Effector CD4-positive, alpha-beta T cell (primary cell): Measurements from ENCODE around the gene KIAA0232.
"Not testable (repeated sequence)": the region's sequence is repeated elsewhere in the genome, so short reads cannot be mapped to it uniquely, and the experiment has no call there.

Experiments
- DNase-seq: peaks from one replicate; pipeline ENCODE4 v3.0.0-alpha.2; 2020

Gene KIAA0232

DNA sequence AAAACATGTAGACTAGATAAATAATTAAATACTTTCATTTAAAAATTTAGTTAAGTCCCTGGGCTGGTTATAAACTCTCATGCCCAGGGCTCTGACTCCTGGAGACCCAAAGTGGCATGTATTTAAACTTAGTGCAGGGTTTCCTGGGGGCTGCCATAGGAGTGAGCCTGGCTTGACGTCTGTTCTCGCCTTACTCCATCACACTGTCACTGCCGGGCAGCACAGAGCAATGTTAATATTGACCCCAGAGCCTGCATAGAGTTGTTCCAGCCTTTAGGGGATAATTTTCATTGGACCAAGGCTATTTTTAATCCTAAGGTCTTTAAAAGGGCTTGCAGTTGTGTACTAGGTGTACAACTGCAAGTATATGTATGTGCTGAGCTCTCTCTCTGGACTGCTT lies 31.2 kb downstream of the KIAA0232 start:
- DNase-seq: no peak

DNA sequence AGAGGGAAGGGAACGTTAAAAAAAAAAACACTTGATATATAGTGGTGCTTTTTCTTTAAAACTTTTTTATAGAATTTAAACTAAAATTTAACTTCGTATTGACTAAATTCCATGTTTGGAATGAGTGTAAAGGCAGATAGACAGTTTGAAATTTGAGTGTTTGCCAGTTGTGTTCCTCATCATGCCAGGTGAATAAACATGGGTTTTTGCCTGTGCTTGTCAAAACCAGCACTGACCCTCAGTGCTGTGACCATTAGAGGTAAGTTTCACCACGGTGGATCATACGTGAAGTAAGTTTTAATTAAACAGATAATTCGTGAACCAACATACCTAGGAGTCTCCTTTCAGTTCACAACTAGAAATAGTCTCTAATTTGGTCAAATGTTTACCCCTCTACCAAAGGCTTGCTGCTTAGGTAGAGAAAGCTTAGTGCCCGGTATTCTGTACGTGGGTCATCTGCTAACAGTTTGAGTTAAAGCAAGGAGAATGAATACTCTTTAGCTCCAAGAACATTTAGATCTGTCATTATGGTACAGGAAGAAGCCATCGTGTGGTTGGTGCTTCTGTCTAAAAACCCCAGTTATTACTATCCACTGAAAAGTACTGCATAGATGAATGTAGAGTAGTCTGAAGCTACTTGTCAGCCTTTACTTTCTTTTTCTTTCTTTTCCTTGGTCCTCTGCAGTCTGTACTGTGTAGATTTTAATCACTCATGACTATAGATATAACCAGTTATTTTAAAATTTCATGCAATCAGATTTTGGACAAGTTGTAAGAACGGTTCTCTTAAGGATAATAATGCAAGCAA lies 32.7 kb downstream of the KIAA0232 start:
- no peak for DNase-seq

DNA sequence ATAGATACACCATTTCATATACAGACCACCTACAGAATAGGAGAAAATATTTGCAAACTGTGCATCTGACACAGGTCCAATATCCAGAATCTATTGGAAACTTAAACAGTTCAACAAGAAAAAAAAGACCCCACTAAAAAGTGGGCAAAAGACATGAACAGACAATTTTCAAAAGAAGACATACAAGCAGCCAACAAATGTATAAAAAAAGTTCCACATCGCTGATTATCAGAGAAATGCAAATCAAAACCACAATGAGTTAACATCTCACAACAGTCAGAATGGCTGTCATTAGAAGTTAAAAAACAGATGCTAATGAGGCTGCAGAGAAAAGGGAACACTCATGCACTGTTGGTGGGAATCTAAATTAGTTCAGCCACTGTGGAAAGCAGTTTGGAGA lies 36.8 kb downstream of the KIAA0232 start:
- no peak for DNase-seq

DNA sequence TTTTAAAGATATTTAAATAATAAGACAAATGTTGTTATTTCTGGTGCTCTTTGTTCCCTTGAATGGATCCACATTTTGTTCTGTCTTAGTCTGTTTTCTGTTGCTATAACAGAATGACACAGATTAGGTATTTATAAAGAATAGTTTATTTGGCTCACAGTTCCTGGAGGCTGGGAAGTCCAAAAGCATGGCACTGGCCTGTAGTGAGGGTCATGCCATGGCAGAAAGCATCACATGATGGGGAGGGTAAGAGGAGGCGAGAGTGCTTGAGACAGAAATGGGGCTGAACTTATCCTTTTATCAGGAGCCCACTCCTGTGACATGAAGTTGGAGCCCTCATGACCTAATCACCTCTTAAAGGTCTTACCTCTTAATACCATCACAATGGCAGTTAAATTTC lies 38.2 kb downstream of the KIAA0232 start:
- DNase-seq: no peak

DNA sequence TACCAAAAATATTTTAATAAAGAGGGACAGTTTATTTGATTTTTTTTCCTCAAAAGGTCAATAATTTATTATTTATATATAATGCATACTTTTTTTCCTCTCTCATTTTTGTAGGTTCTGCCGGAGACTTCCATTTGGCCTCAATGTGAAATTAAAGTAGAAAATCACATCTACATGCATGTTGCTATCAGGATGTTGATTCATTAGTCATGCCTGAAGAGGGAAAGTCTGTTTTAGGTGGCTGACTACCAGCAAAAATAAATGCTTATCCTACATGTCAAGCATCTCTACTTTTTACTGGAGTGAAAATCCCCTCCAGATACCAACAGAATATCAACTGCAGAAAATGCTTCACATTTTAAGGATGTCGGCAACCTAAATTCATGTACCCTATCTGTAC lies 41.5 kb downstream of the KIAA0232 start:
- DNase-seq: no peak

DNA sequence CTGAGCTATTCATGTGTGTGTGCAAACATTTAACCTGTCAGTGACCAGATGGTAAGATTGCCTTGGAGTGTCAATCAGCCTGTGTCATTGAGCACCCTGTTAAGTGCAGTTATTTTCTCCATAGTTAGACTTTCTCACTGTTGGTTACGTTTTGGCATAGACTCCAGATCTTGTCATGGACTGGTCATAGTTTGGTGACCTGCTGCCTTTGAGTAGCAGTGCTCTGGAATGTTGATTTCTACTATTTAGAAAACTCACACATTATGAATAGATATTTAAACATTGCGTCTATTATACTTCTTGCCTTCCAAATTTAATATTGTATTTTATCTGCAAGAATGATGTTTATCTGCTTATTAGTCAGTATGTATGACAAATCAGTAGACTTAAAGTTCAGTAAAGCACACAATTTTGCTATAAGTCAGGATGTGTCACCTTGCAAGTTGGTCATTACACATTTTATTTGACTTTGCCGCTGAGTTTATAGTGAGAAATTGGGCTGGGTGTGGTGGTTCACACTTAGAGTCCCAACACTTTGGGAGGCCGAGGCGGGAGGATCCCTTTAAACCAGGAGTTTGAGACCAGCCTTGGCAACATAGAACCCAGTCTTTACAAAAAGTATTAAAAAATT lies 42.4 kb downstream of the KIAA0232 start:
- no peak for DNase-seq

DNA sequence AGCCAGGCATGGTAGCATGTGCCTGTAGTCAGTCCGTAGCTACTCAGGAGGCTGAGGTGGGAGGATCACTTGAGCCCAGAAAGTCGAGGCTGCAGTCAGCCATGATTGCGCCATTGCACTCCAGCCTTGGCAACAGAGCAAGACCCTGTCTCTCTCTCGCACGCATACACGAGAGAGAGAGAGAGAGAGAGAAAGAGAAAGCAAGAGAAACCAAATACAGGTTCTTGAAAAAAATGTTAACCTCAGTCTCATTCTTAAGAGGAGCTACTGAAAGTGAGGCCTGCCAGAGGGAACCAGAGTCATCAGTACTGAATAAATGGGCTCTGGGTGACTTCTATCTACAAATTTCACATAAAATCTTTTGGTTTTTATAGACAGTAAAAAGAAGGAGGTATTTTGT lies 42.9 kb downstream of the KIAA0232 start:
- no peak for DNase-seq

DNA sequence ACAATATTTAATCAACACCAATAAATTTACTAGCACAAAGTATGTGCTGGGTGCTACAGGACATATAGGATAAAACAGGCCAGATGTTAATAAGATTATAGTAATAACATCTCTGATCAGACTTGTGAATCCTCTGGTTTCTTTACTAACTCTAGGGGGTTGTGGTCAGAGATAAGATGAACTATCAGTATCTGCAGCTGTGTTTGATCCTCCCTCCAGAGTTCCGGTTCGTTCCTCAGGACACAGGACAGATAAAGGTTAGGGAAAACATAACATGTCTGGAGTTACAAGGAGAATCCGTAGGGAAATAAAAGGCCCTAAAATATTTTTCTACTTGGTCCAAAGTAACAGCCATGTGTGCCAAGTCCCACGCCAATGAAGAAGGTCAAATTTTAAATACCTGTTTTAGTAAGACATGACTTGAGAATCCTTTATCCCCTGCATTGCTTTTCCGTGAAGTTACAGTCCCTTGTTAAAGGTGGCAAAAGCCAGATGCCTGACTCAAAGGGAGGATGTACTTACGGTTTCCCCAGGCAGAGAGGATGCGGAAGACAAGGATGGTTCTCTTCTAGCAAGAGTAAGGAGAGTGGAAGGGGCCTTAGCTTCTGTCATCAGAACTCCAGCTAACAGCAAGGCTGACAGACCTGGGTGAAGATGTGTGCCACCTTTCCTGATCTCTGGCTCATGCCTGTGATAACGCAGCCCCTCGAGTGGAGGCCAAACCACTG lies 44.4 kb downstream of the KIAA0232 start:
- DNase-seq: no peak

DNA sequence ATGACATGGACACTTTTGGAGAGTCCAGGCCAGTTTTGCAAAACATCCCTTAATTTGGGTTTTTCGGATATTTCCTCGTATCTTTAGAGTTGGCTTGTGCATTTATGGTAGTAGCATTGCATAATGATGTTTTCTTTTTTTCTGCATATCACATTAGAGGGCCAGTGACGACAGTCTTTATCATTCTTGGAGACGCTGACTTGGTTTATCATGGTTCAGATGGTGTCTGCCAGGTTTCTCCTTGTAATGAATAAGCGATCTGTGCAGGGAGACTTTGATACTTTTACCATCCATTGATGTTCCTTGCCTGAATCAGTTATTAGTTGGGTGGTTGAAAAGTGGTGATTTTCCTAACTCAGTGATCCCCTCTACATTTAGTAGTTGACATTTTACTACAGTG lies 46.6 kb downstream of the KIAA0232 start:
- DNase-seq: no peak

DNA sequence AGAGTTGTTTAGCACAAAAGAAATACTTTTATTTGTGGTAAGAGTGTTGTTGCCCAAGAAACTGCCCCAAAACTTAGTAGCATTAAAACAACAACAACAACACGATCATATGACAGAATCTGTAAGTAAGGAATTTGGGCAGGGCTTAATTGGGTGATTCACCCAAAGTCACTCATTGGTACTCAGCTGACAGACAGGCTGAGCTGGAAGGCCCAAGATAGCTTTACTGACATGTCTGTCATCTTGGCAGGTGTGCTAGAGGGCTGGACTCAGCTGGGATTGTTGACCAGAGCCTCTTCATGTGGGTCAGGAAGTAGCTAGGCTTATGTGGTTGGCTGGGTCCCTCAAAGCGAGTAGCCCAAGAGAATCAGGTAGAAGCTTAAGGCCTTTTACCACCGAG lies 52.3 kb downstream of the KIAA0232 start:
- DNase-seq: no peak

DNA sequence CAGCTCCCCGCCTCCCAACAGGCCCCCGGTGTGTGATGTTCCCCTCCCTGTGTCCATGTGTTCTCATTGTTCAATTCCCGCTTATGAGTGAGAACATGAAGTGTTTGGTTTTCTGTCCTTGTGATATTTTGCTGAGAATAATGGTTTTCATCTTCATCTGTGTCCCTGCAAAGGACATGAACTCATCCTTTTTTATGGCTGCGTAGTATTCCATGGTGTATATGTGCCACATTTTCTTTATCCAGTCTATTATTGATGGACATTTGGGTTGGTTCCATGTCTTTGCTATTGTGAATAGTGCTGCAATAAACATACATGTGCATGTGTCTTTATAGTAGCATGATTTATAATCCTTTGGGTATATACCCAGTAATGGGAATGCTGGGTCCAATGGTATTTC lies 53.1 kb downstream of the KIAA0232 start:
- not testable (repeated sequence) for DNase-seq

DNA sequence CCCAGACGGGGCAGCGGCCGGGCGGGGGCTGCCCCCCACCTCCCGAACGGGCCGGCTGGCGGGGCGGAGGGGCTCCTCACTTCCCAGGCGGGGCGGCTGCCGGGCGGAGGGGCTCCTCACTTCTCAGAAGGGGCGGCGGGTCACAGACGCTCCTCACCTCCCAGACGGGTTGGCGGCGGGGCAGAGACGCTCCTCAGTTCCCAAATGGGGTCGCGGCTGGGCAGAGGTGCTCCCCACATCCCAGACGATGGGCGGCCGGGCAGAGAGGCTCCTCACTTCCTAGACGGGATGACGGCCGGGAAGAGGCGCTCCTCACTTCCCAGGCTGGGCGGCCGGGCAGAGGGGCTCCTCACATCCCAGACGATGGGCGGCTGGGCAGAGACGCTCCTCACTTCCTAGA lies 54.6 kb downstream of the KIAA0232 start:
- not testable (repeated sequence) for DNase-seq

DNA sequence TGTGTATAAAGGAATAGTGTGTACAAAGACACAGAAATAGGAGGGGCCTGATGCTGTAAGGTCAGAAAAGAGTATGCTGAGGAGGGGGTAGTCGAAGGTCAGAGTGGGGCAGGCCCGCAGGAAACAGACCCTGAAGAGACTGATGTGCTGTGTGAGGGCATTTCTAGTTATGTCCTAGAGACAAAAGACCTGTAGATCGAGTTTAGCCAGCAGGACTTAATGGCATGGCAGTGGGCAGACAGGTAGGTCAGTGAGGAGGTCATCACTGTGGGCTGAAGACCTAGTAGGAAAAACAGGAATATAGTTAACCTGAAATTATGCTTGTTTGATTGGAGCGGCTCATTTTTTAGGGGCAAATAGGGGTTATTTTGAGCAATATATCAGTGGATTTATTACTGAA lies 57.1 kb downstream of the KIAA0232 start:
- DNase-seq: no peak

DNA sequence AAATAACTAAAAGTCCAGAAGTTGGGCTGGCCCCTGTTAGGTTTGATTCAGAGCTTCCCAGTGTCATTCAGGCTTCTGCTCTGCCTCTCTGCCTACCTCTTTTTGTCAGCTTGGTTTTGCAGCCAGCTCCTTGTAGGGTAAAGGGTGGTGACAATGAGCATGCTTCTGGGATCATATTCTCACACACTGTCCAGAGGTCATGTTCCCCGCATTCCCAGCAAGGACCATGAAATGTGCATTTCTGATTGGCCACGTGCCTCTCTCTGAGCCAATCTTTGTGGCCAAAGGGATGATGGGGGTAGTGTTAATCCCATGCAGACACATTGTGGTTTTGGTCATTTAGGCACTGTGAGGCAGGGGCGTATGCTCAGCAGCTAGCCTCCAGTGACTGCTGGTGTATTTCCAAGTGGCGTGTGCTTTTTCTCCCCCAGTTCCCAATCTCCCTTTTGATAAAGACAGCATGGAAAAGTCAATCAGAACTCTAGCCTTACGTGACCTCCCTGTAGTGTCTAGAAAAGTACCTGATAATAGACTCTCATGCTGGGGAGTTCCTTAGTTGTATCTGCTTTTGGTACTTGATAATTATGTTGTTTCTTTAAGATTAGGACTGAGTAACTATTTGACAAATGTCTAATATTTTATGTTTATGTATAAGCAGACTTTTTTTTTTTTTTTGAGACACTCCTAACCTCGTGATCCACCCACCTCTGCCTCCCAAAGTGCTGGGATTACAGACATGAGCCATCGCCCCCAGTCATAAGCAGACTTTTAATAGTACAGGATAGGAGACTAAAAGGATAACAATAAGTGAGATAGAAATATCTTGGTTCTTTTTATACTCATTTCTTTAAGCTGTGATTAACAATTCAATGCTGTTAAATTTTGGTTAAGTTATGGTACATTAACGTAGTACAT lies 57.8 kb downstream of the KIAA0232 start:
- DNase-seq: no peak

DNA sequence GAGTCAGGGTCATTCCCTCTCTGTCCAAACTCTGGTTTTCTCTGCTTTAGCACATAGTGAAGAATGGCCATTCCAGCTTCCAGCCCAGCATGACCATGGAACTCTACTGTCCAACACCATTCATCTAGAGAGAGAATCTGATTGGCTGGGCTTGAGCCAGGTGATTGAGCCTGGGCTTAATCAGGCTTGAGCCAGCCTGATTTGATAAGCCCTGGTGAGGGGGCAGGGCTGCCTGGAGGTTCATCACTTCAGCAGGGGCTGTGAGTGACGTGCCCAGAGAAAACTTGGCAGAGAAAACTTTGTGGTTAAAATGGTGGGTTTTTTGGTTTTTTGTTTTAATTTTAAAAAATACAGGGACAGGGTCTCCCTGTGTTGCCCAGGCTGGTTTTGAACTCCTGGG lies 62.5 kb downstream of the KIAA0232 start:
- no peak for DNase-seq

DNA sequence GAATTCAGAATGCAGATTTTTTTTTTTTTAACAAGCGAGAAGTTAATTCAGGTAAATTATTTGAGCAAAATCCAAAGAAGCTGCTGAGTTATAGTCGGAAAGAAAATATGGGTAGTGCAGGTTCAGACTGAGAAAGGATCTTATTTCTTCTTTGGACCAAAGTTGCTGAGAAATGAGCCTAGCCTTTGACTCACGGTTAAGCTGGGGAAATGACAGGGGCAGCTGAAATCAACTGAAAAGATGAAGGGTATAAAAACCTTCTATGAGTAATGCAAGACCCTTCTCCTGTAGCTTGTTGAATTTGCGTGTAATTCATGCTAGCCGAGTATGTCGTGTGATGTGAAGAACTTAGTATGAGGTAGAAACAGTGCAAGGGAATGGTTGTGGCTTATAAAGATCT lies 63.0 kb downstream of the KIAA0232 start:
- DNase-seq: no peak

DNA sequence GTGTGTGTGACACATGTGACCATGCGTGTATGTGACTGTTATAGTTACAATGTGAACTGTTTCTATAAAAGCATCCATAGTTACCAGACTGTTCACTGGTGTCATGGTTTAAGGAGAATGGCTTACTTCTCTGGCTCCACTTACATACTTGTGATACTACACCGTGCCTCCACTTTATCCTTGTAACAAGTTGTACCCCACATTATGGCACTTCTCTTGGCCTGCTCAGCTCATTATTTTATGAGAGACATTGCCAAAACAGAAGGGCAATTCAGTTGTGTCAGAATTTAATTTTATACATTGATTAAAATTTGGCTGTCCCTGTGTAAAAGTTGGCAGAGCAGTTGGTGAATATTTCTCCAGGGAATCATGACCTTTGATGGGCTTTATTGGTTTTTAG lies 64.7 kb downstream of the KIAA0232 start:
- DNase-seq: no peak

DNA sequence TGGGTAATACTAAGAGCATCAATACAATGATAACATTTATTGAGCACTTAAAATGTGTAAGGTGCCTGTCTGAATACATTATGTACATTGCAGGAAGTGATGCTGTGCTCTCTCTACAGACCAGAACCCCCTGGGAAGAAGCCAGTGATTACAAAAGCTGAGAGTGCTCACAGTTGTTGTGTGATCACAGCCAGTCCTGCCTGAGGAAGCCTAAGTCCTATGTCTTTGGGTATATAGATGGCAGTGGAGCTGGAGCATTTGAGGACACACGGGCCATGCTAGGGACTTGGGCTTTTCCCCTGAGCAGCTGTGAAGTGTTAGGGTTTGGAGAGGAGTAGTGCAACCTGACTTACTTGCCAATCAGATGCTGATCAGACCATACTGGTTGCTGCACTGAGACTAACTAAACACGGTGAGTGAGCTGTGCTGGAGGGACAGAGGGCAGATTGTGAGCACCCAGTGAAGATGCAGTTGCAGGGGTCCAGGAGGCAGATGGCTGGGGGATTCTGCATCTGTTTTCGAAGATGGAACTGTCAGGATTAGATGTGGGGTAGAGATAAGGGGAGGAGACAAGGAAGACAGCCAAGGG lies 66.3 kb downstream of the KIAA0232 start:
- no peak for DNase-seq

DNA sequence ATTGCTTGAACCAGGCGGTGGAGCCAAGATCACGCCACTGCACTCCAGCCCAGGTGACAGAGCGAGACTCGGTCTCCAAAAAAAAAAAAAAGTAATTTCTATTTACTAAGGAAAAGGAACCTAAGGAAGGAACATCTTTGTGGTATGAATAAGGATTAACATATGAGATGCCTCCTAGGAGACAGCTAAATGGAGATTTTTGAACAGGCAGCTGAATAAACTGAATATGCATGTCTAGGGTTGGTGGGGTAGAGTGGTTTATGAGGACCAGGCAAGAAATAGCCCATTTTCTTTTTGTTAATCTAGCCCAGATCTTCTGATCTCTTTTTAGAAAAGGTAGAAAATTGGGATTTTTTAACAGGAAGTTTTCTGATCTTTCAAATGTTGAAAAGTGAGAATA lies 67.2 kb downstream of the KIAA0232 start:
- no peak for DNase-seq

DNA sequence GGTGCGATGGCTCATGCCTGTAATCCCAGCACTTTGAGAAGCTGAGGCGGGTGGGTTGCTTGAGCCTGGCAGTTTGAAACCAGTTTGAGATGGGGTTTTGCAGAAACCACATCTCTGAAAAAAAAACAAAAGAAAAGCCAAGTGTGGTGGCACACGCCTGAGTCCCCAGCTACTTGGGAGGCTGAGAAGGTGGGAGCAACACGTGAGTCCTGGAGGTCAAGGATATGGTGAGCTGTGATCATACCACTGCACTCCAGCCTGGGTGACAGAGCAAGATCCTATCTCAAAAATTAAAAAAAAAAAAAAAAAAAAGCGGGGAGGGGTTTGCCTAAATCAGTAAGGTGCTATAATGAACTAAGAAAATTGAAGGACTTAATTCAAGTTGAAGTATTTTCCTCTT lies 68.9 kb downstream of the KIAA0232 start:
- no peak for DNase-seq

DNA sequence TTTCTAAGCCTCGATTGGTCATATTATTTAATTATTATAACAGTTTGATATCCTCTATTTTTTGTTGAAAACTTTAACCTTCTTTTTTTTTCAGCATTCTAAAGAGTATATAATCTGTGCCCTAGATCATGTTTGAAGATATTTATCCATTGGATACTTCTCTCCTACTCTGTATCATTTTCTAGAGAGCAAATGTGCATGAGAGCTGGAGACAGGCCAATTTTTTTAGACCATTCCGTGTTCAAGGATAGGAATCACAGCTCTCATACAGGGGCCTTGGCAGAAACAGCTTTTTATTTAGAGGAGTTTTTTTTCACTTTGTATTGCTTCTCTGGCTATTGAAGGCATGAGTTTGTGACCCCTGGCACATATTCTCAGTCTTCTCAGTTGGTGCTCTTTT lies 69.4 kb downstream of the KIAA0232 start:
- no peak for DNase-seq

DNA sequence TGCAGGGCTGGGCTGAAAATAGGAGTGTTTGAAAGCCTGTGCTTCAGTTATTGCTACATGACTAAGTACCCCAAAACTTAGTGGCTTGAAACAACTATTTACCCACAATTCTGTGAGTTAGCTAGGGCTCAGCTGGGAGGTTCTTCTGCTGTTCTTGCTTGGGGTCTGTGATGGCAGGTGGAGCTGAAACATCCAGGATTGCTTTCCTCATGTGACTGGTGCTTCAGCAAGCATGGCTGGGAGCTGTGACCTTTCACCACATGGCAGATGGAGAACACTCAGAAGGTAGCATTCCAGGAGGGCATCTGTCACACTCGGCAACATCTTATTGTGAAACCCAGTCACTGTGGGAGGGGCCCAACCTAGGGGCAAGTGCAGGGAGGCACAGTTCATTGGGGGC lies 70.1 kb downstream of the KIAA0232 start:
- no peak for DNase-seq
